Sigmoid colon (tissue), 4 donors: ENCODE measurements around the gene SULT1A3.
"Not testable (repeated sequence)": the region's sequence is repeated elsewhere in the genome, so short reads cannot be mapped to it uniquely, and the experiment has no call there.

Experiments
- CTCF ChIP-seq, 4 experiments: fragments of 450-650 bp in 3 of 4; fragments of 200-600 bp in 1 of 4; IDR thresholded peaks; one replicate each; pipeline ENCODE4 v1.5.1; 2016 to 2019; ENCODE audit warnings: antibody characterized with exemption in 4 of 4, mild to moderate bottlenecking in 3 of 4, moderate library complexity in 2 of 4
- EP300 ChIP-seq, 4 donors: sonication (generic); formaldehyde crosslinking; IDR thresholded peaks; one replicate each; pipeline ENCODE4 v1.6.1; 2017; ENCODE audit warnings: antibody characterized with exemption in 4 of 4
- POLR2A ChIP-seq, 2 donors: fragments of 450-650 bp; IDR thresholded peaks; one replicate each; pipeline ENCODE4 v1.6.1; 2016; ENCODE audit warnings: antibody characterized with exemption in 2 of 2, mild to moderate bottlenecking in 2 of 2, moderate library complexity in 2 of 2
- POLR2AphosphoS5 ChIP-seq, 4 donors: sonication (generic); formaldehyde crosslinking; IDR thresholded peaks; one replicate each; pipeline ENCODE4 v1.6.1; 2017; ENCODE audit warnings: antibody characterized with exemption in 4 of 4

GRCh38 chr16:30205541-30206236 is 6.6 kb downstream of the SULT1A3 start:
- TF ChIP-seq EP300, CTCF, POLR2A, POLR2AphosphoS5 (IDR thresholded peaks at IDR 0.05): not testable (repeated sequence)
